Lung (tissue), 12 donors: ENCODE measurements around the gene CD58. TPM values are rescaled to one million over a fixed set of nuclear protein-coding genes. Genes with fewer than 3 reads are reported as not detected.

ENCODE experiments used
- ATAC-seq: fragments of 200-7000 bp; cut with Tn5 transposase; one replicate; pipeline ENCODE4 v1.9.1; 2020; ENCODE audit warnings: moderate number of reproducible peaks; ENCODE audit not compliant: insufficient read depth, low FRiP score
- DNase-seq, 3 donors: peaks; one replicate each; pipeline ENCODE4 v3.0.0-alpha.2; 2013 to 2017
- H3K27ac ChIP-seq, 2 donors: one replicate each; pipeline ENCODE4 v1.5.1; 2013; ENCODE audit warnings: mild to moderate bottlenecking in 2 of 2, moderate library complexity in 2 of 2, control low read depth in 1 of 2, inconsistent platforms in 1 of 2, low read depth in 1 of 2, low read length in 1 of 2
- H3K27me3 ChIP-seq, 3 donors: one replicate each; pipeline ENCODE4 v1.5.1; 2013; ENCODE audit warnings: low read length in 2 of 3; ENCODE audit not compliant: control insufficient read depth in 3 of 3, insufficient read depth in 3 of 3
- H3K36me3 ChIP-seq, 4 donors: one replicate each; pipeline ENCODE4 v1.5.1; 2013; ENCODE audit warnings: low read length in 4 of 4, mild to moderate bottlenecking in 1 of 4, moderate library complexity in 1 of 4; ENCODE audit not compliant: control insufficient read depth in 4 of 4, insufficient read depth in 4 of 4
- H3K4me1 ChIP-seq, 5 donors: one replicate each; pipeline ENCODE4 v1.5.1; 2013; ENCODE audit warnings: low read length in 5 of 5, mild to moderate bottlenecking in 2 of 5, moderate library complexity in 1 of 5; ENCODE audit not compliant: control insufficient read depth in 5 of 5, insufficient read depth in 5 of 5
- H3K4me3 ChIP-seq: one replicate; pipeline ENCODE4 v1.5.1; 2013; ENCODE audit warnings: mild to moderate bottlenecking, control low read depth, moderate library complexity
- H3K9ac ChIP-seq, 2 donors: one replicate each; pipeline ENCODE4 v1.5.1; 2013; ENCODE audit warnings: low read length in 2 of 2, control low read depth in 1 of 2; ENCODE audit not compliant: insufficient read depth in 1 of 2
- H3K9me3 ChIP-seq, 4 donors: one replicate each; pipeline ENCODE4 v1.5.1; 2013; ENCODE audit warnings: low read length in 3 of 4, mild to moderate bottlenecking in 1 of 4, moderate library complexity in 1 of 4; ENCODE audit not compliant: control insufficient read depth in 4 of 4, insufficient read depth in 3 of 4
- WGBS, 2 donors: extraction: QIAGEN DNeasy Blood & Tissue Kit; methylation state at CpG; one replicate each; pipeline ENCODE4 v1.1.7; 2013; 5-methylcytosine and 5-hydroxymethylcytosine counted together
- polyA plus RNA-seq, 2 donors: library from polyadenylated mRNA; stranded (reverse); fragments of 200-250 nt; gene quantifications; one replicate each; pipeline ENCODE4 v1.2.1, GENCODE V29; 2013
- total RNA-seq, 2 donors: library from RNA; depleted of rRNA in 1 of 2; stranded (reverse); fragments of >200 nt in 1 of 2; gene quantifications; one replicate each; pipeline ENCODE4 v1.2.1, GENCODE V29; 2014 to 2021
- TF ChIP-seq, protein P1 (sequence below): IDR thresholded peaks from 2 replicates; pipeline ENCODE4 v1.5.1; 2012; ENCODE audit warnings: mild to moderate bottlenecking; ENCODE audit errors: control extremely low read depth, extremely low read depth
- donor health status: control.
- donor health status: control.
- donor health status: Bipolar disorder and iron deficiency.
- donor health status: healthy.
- donor health status: DM: yes; HTN: yes; CAD: no.

Gene CD58
- total and polyA plus RNA-seq, 4 donors = 27.5 to 52.1 (median 28.7) TPM

DNA sequence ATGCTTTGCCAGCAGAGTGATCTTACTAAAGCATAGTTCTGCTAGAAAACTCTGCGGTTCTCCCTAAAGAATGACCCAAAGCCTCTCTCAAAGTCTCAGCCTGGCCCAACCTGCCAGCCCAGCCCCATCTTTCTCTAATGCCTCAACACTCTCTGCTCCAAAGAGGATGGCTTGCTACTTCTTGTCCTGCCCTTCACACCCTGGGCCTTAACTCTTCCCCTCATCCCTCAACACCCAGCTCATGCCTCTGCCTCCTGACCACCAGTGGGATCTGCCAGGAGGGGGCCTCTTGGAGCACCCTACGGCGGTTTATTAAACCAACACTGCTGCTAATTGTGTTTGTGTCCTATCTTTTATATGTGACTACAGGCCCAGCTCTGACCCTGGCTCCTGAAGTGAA is 52.4 kb downstream of the CD58 start:
- Histone ChIP-seq H3K27me3 (no peaks in the 10 kb centered on the region), H3K27ac (no peak overlapping the region), H3K36me3 (peaks cover 0 to 9% (median 0%) of the 10 kb centered on the region in 4 donors), H3K4me3 (no peak overlapping the region), H3K9ac (no peak overlapping the region), H3K9me3 (no peaks in the 10 kb centered on the region), H3K4me1 (no peaks in the 10 kb centered on the region)
- 96 to 98% methylated on average over 3 of the region's 3 CpGs for WGBS, 2 donors
- DNase-seq (no peak), ATAC-seq (no peak)
- TF ChIP-seq, protein P1, sequence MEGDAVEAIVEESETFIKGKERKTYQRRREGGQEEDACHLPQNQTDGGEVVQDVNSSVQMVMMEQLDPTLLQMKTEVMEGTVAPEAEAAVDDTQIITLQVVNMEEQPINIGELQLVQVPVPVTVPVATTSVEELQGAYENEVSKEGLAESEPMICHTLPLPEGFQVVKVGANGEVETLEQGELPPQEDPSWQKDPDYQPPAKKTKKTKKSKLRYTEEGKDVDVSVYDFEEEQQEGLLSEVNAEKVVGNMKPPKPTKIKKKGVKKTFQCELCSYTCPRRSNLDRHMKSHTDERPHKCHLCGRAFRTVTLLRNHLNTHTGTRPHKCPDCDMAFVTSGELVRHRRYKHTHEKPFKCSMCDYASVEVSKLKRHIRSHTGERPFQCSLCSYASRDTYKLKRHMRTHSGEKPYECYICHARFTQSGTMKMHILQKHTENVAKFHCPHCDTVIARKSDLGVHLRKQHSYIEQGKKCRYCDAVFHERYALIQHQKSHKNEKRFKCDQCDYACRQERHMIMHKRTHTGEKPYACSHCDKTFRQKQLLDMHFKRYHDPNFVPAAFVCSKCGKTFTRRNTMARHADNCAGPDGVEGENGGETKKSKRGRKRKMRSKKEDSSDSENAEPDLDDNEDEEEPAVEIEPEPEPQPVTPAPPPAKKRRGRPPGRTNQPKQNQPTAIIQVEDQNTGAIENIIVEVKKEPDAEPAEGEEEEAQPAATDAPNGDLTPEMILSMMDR = no peak

DNA sequence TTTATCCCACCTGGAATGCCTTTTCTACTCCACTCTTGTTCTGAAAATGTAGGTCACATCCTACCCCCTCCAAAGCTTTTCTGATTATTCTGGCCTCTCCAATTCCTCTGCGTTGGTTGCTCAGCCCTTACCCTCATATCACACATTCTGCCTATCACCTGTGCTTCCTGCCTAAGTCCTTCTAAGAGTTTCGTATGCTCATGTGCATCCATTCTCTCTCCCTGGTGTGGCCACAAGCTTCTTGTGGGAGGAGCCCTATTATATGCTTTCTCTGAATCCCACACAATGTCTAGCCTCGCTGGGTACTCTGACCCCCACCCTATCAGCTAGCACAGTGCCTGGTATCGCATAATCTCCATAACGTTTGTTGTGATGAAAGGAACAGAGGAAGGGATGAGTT is 54.2 kb downstream of the CD58 start:
- DNase-seq (no peak), ATAC-seq (no peak)
- no peaks in the 10 kb centered on the region for H3K27me3 ChIP-seq
- WGBS, 2 donors = 82 to 87% methylated on average over 5 of the region's 5 CpGs
- no peak overlapping the region for H3K9ac ChIP-seq
- peaks cover 0 to 9% (median 0%) of the 10 kb centered on the region in 4 donors for H3K36me3 ChIP-seq
- TF ChIP-seq, protein P1 = no peak
- no peak overlapping the region for H3K4me3 ChIP-seq
- H3K4me1 ChIP-seq = no peaks in the 10 kb centered on the region
- H3K9me3 ChIP-seq = no peaks in the 10 kb centered on the region
- no peak overlapping the region for H3K27ac ChIP-seq

DNA sequence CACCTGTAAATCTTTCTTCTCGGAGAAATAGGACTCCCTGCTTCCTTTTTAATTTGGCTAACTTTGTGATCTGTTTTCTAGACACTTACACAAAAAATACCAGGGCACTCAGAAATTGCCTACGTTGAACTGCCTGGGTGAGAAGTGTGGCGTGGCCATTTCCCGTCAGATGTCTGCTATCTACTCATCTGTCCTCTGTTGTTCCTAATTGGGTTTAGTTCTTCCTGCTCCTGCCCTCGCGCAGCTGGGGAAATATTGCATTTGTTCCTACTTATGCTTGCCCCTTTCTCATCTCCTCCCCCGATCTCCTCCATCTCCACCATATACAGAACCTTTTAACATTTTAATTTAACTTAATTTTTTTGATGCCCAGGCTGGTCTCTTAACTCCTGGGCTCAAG is 55.1 kb downstream of the CD58 start:
- TF ChIP-seq, protein P1 = no peak
- Histone ChIP-seq H3K4me1 (no peaks in the 10 kb centered on the region), H3K27me3 (no peaks in the 10 kb centered on the region), H3K36me3 (peaks cover 0 to 6% (median 0%) of the 10 kb centered on the region in 4 donors), H3K9me3 (no peaks in the 10 kb centered on the region), H3K4me3 (no peak overlapping the region), H3K9ac (no peak overlapping the region), H3K27ac (peak overlapping the region in 1 of 2 donors; percentile 82)
- DNase-seq (no peak), ATAC-seq (peak; percentile 31)
- WGBS, 2 donors = 19 to 49% methylated on average over 7 of the region's 7 CpGs

DNA sequence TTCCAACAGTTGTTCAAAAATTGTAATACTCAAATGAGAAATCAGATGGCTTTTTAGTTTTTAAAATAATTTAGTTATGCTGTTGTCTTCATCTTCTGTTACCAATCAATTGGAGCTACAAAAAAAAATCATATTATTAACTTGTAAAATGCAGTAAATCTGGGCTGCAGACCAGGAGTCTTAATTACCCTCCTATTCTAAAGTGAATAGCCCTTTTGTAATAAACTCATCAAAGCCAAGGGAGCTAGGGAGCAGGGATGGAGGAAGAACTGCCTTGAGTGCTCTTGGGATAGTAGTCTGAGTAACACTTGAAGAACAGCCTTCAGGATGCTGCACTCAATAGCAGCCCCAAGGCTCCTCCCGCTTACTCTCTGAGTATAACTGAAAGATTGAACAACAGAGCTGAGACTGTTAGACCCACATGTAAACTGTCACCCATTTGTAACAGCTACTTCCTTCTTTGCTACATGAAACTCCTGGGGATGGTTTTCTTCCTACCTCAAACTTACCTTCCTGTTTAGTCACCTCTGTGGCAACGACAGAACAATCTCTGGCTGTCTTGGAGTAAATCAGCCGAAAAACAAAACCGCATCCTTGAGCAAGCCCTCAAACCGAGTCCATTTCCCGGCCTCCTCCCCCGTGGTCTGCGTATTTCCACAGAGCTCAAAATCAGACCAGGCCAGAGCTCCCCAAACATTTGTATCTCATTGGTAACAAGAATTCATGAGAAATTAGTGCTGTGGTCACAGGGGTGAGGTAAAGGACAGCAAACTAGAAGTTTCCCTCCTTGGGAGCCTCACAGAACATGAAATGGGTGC is 55.9 kb downstream of the CD58 start:
- peaks cover 0 to 6% (median 0%) of the 10 kb centered on the region in 4 donors for H3K36me3 ChIP-seq
- H3K4me1 ChIP-seq = no peaks in the 10 kb centered on the region
- H3K27ac ChIP-seq = peak overlapping the region in 1 of 2 donors; percentile 82
- no peak overlapping the region for H3K9ac ChIP-seq
- H3K4me3 ChIP-seq = no peak overlapping the region
- ATAC-seq = peak; percentile 49
- no peaks in the 10 kb centered on the region for H3K27me3 ChIP-seq
- TF ChIP-seq, protein P1 = no peak
- no peaks in the 10 kb centered on the region for H3K9me3 ChIP-seq
- DNase-seq = no peak
- WGBS, 2 donors = 26 to 53% methylated on average over 8 of the region's 8 CpGs
